K562 (cell line): ENCODE results near the gene NFATC3. TPM values are rescaled to one million over a fixed set of nuclear protein-coding genes. Genes with fewer than 3 reads are reported as not detected.

ENCODE experiments used
- ATAC-seq: fragments of 200-7000 bp; cut with Tn5 transposase; 3 replicates; pipeline ENCODE4 v1.9.1; 2020; ENCODE audit warnings: moderate library complexity
- BruUV-seq: library from RNA; stranded (reverse); fragments of 400-500 nt; replicated peaks from 2 replicates; lab custom pipeline; 2021; lab: Mats Ljungman, UMichigan
- CTCF ChIA-PET: fragments of 300-600 bp; formaldehyde crosslinking; extraction: SDS; loops from one replicate; lab custom pipeline; 2021; ENCODE audit warnings: low intra/inter-chr PET ratio; lab: Yijun Ruan, JAX
- POLR2A ChIA-PET: fragments of 300-600, 350-650 bp; sonication (Branson Sonifier 250); formaldehyde crosslinking; extraction: SDS; loops from one replicate; lab custom pipeline; 2021; ENCODE audit warnings: antibody characterized with exemption, inconsistent platforms; lab: Yijun Ruan, JAX
- DNase-seq, 4 experiments: peaks; one replicate each; pipeline versions ENCODE4 v3.0.0 to v3.0.0-alpha.2; 2011 to 2018; ENCODE audit warnings: low spot score in 3 of 4, mixed read lengths in 3 of 4; ENCODE audit errors: extremely low read depth in 1 of 4
- FAIRE-seq: peaks from 2 replicates; lab custom pipeline; 2011; peaks lifted over from hg19 to GRCh38; lab: Jason Lieb, UNC
- H2AFZ ChIP-seq: 2 replicates; pipeline ENCODE4 v1.6.0; 2011; ENCODE audit warnings: low read depth, low read length, control low read depth, inconsistent platforms
- H3K27ac ChIP-seq: fragments of 200-600 bp; 3 replicates; pipeline ENCODE4 v1.8.0; 2011; ENCODE audit warnings: low read depth, mild to moderate bottlenecking, control low read depth, inconsistent platforms, low read length, moderate library complexity, mixed read lengths; ENCODE audit errors: extremely low read depth
- H3K27me3 ChIP-seq, 2 experiments: fragments of 300-600 bp in 1 of 2; 2 replicates in 1 of 2; 3 replicates in 1 of 2; pipeline versions ENCODE4 v1.6.0 to v1.8.0; 2011; ENCODE audit warnings: inconsistent platforms in 2 of 2, low read length in 2 of 2, mild to moderate bottlenecking in 1 of 2, mixed read lengths in 1 of 2, moderate library complexity in 1 of 2; ENCODE audit not compliant: control insufficient read depth in 2 of 2, insufficient read depth in 2 of 2
- H3K36me3 ChIP-seq: fragments of 300-600 bp; 3 replicates; pipeline ENCODE4 v1.8.0; 2011; ENCODE audit warnings: mild to moderate bottlenecking, low read length, inconsistent platforms; ENCODE audit not compliant: control insufficient read depth, insufficient read depth
- H3K4me1 ChIP-seq, 2 experiments: fragments of 200-600 bp in 1 of 2; replicated peaks in 1 of 2; 2 replicates in 1 of 2; 3 replicates in 1 of 2; pipeline versions ENCODE4 v1.5.1 to v1.8.0; 2011; ENCODE audit warnings: inconsistent platforms in 2 of 2, low read length in 2 of 2, mild to moderate bottlenecking in 1 of 2, mixed read lengths in 1 of 2, moderate library complexity in 1 of 2; ENCODE audit not compliant: control insufficient read depth in 2 of 2, insufficient read depth in 2 of 2
- H3K4me2 ChIP-seq: 2 replicates; pipeline ENCODE4 v1.6.1; 2011; ENCODE audit warnings: low read length, control low read depth, inconsistent platforms, mixed read lengths; ENCODE audit not compliant: insufficient read depth
- H3K4me3 ChIP-seq: fragments of 200-600 bp; sonication (generic), shearing (Covaris generic); 2 replicates; pipeline ENCODE4 v1.5.1; 2016; ENCODE audit warnings: control low read depth, inconsistent platforms
- H3K79me2 ChIP-seq: fragments of 200-600 bp; 3 replicates; pipeline ENCODE4 v1.8.0; 2011; ENCODE audit warnings: low read length, inconsistent platforms; ENCODE audit not compliant: control insufficient read depth, insufficient read depth
- H3K9ac ChIP-seq, 2 experiments: 2 replicates each; pipeline versions ENCODE4 v1.6.0 to v1.6.1; 2011; ENCODE audit warnings: low read depth in 2 of 2, low read length in 2 of 2, control low read depth in 1 of 2, inconsistent platforms in 1 of 2, mild to moderate bottlenecking in 1 of 2, mixed read lengths in 1 of 2; ENCODE audit not compliant: insufficient read depth in 1 of 2
- H3K9me1 ChIP-seq: one replicate; pipeline ENCODE4 v1.6.0; 2011; ENCODE audit warnings: inconsistent platforms, mild to moderate bottlenecking, low read length, moderate library complexity; ENCODE audit not compliant: control insufficient read depth, insufficient read depth
- H3K9me3 ChIP-seq: replicated peaks from 2 replicates; pipeline ENCODE4 v1.5.1; 2011; ENCODE audit warnings: low read depth, low read length, inconsistent platforms; ENCODE audit not compliant: control insufficient read depth, insufficient read depth
- H4K20me1 ChIP-seq: replicated peaks from 2 replicates; pipeline ENCODE4 v1.6.1; 2011; ENCODE audit warnings: low read length, inconsistent platforms, mixed read lengths; ENCODE audit not compliant: control insufficient read depth, insufficient read depth
- ELK3 ChIP-seq: fragments of 450-650 bp; formaldehyde crosslinking; IDR thresholded peaks from 2 replicates; pipeline ENCODE4 v1.4.0; 2020; ENCODE audit warnings: mild to moderate bottlenecking
- KLF13 ChIP-seq: fragments of 450-650 bp; IDR thresholded peaks from 2 replicates; pipeline ENCODE4 v1.6.1; 2016; ENCODE audit warnings: missing genetic modification characterization, low read depth, mild to moderate bottlenecking, missing compliant biosample characterization, moderate library complexity, borderline replicate concordance
- MTA2 ChIP-seq: fragments of 450-650 bp; IDR thresholded peaks from 2 replicates; pipeline ENCODE4 v1.6.1; 2016; ENCODE audit warnings: low read depth
- NR4A1 ChIP-seq, 2 experiments: fragments of 250-450 bp in 1 of 2; fragments of 450-650 bp in 1 of 2; sonication (Bioruptor Pico) in 1 of 2; IDR thresholded peaks; 2 replicates each; pipeline versions ENCODE4 v1.4.0 to v1.6.1; 2016 to 2020; ENCODE audit warnings: mild to moderate bottlenecking in 2 of 2, missing compliant biosample characterization in 1 of 2, missing genetic modification characterization in 1 of 2, moderate library complexity in 1 of 2
- POLR3A ChIP-seq: IDR thresholded peaks from 2 replicates; pipeline ENCODE4 v1.6.1; 2011; ENCODE audit warnings: borderline replicate concordance, mild to moderate bottlenecking, moderate library complexity; ENCODE audit not compliant: insufficient read length, insufficient read depth; ENCODE audit errors: extremely low read depth
- RBM17 ChIP-seq: fragments of 200-400 bp; formaldehyde crosslinking; IDR thresholded peaks from 2 replicates; pipeline ENCODE4 v1.6.1; 2017; ENCODE audit warnings: low read depth, mild to moderate bottlenecking, low read length, borderline replicate concordance
- SNAPC5 ChIP-seq: fragments of 250-450 bp; sonication (Bioruptor Pico); IDR thresholded peaks from 2 replicates; pipeline ENCODE4 v1.8.0; 2021; ENCODE audit warnings: moderate library complexity, mild to moderate bottlenecking, inconsistent platforms
- TBL1XR1 ChIP-seq, 2 experiments: IDR thresholded peaks; 2 replicates each; pipeline ENCODE4 v1.6.1; 2012; ENCODE audit warnings: improper control_type of control experiment in 2 of 2, low read length in 2 of 2, mild to moderate bottlenecking in 1 of 2
- TRIM24 ChIP-seq, 2 experiments: fragments of 450-650 bp; IDR thresholded peaks; 2 replicates each; pipeline ENCODE4 v1.6.1; 2016
- ZNF311 ChIP-seq: fragments of 250-450 bp; sonication (Bioruptor Pico); IDR thresholded peaks from 2 replicates; pipeline ENCODE4 v1.4.0; 2020; ENCODE audit warnings: mild to moderate bottlenecking, moderate library complexity
- ZNF395 ChIP-seq: fragments of 200-800 bp; sonication (Bioruptor generic); IDR thresholded peaks from 2 replicates; pipeline ENCODE4 v1.6.1; 2017; ENCODE audit warnings: missing genetic modification characterization, missing compliant biosample characterization
- WGBS: fragments of 100-300 bp; shearing (Covaris generic); methylation state at CpG from one replicate; pipeline ENCODE4 v1.1.6; 2016; ENCODE audit warnings: low coverage, mixed read lengths; ENCODE audit not compliant: insufficient coverage; ENCODE audit errors: missing lambda C conversion rate; 5-methylcytosine and 5-hydroxymethylcytosine counted together
- in situ Hi-C: fragments of 300-500 bp; cut with MboI; formaldehyde crosslinking; loops from 4 replicates; pipeline ENCODE4 v1.15.0; 2018; ENCODE audit warnings: inconsistent platforms, mixed read lengths
- intact Hi-C: fragments of 100-400 bp; cut with micrococcal nuclease; formaldehyde crosslinking; loops from 2 replicates; pipeline ENCODE4 v1.14.2; 2022
- polyA plus RNA-seq, 8 experiments: library from polyadenylated mRNA; depleted of rRNA in 4 of 8; stranded (reverse) in 5 of 8; unstranded in 3 of 8; fragments of >200 nt; fragmentation: Nextera tagmentation in 2 of 8; fragmentation: Illumina TruSeq in 1 of 8; extraction: Ambion mirVana in 2 of 8; extraction: Trizol in 1 of 8; gene quantifications; 2 replicates each; pipeline versions ENCODE4 v1.2.1 to v1.2.3, GENCODE V29; 2011 to 2014; ENCODE audit warnings: inconsistent platforms in 1 of 8, missing spikeins in 1 of 8
- total RNA-seq, 7 experiments: library from RNA; depleted of rRNA in 6 of 7; stranded (reverse); fragments of >200 nt in 6 of 7; fragmentation: Illumina TruSeq in 2 of 7; extraction: Trizol in 2 of 7; gene quantifications; 2 replicates each; pipeline versions ENCODE4 v1.2.1 to v1.2.3, GENCODE V29; 2011 to 2021; ENCODE audit warnings: low replicate concordance in 1 of 7

The NFATC3 gene
- total and polyA plus RNA-seq, 9 of the 15 experiments (the other 6 are each of a cell fraction or from before 2014, with no cell fraction given): 15.7 to 98.4 (median 59.4) TPM

- TF ChIP-seq KLF13 (tag): no peak
- TF ChIP-seq ZNF311 (CRISPR knock-in tag): no peak
- TF ChIP-seq SNAPC5 (CRISPR knock-in tag): no peak
- no peak for TF ChIP-seq TBL1XR1 (IDR thresholded peaks at IDR 0.05; ENCODE audit: low read length in 2 of 2)
- no peak for TF ChIP-seq RBM17
- no peak for TF ChIP-seq ZNF395
- no peak for TF ChIP-seq TRIM24 (IDR thresholded peaks at IDR 0.05)
- TF ChIP-seq NR4A1 (CRISPR knock-in tag; IDR thresholded peaks at IDR 0.05): no peak
- TF ChIP-seq NR4A1 (tag; IDR thresholded peaks at IDR 0.05): no peak
- TF ChIP-seq POLR3A: no peak
- no peak for TF ChIP-seq MTA2
- TF ChIP-seq ELK3 (CRISPR knock-in tag): no peak
- TF ChIP-seq, all 486 proteins: peak for 0
- DNase-seq: no peak
- Histone ChIP-seq H3K9me1 (peaks cover 4% of the 10 kb centered on the region), H3K36me3 (peaks cover 10% of the 10 kb centered on the region; the same call in 1 of the 3 replicates), H3K9ac (no peak overlapping the region), H3K4me2 (no peak overlapping the region), H3K4me1 (peaks cover 0 to 3% of the 10 kb centered on the region in 2 experiments; a peak in 1 of 5 replicates), H4K20me1 (no peaks in the 10 kb centered on the region), H3K4me3 (no peak overlapping the region), H2AFZ (no peak overlapping the region), H3K9me3 (no peaks in the 10 kb centered on the region), H3K27ac (no peak overlapping the region), H3K79me2 (no peaks in the 10 kb centered on the region), H3K27me3 (no peaks in the 10 kb centered on the region)
- ATAC-seq: no peak
- 86% methylated on average over 4 of the region's 4 CpGs for WGBS
- intact Hi-C loops (no loop called here), in situ Hi-C loops (no loop called here)
- POLR2A ChIA-PET: no interaction called here
- CTCF ChIA-PET: no interaction called here
- no TSS peak for BruUV-seq
- no peak for FAIRE-seq
These were observed 168.6 kb downstream of the NFATC3 start for GRCh38 chr16:68253721-68254120.
